Liver (tissue), 9 donors: Measurements from ENCODE around the gene ZNF22. TPM values are rescaled to one million over a fixed set of nuclear protein-coding genes. Genes with fewer than 3 reads are reported as not detected.

Experiments used
- DNase-seq: peaks from one replicate; pipeline ENCODE4 v3.0.0-alpha.2; 2017; ENCODE audit warnings: low spot score
- H3K27ac ChIP-seq, 2 donors: one replicate each; pipeline ENCODE4 v1.7.0; 2013; ENCODE audit warnings: inconsistent platforms in 2 of 2, low read length in 2 of 2, control low read depth in 1 of 2, low read depth in 1 of 2, mild to moderate bottlenecking in 1 of 2
- H3K27me3 ChIP-seq, 4 donors: one replicate each; pipeline versions ENCODE4 v1.6.1 to v1.7.0; 2013; ENCODE audit warnings: low read length in 3 of 4, inconsistent platforms in 1 of 4, mild to moderate bottlenecking in 1 of 4, moderate library complexity in 1 of 4; ENCODE audit not compliant: control insufficient read depth in 4 of 4, insufficient read depth in 4 of 4
- H3K36me3 ChIP-seq, 4 donors: one replicate each; pipeline versions ENCODE4 v1.6.1 to v1.7.0; 2013; ENCODE audit warnings: low read length in 3 of 4, mild to moderate bottlenecking in 3 of 4, low read depth in 1 of 4, moderate library complexity in 1 of 4; ENCODE audit not compliant: control insufficient read depth in 4 of 4, insufficient read depth in 3 of 4
- H3K4me1 ChIP-seq, 4 donors: one replicate each; pipeline versions ENCODE4 v1.6.1 to v1.7.0; 2013; ENCODE audit warnings: low read length in 3 of 4, mild to moderate bottlenecking in 3 of 4, moderate library complexity in 1 of 4; ENCODE audit not compliant: control insufficient read depth in 4 of 4, insufficient read depth in 4 of 4
- H3K4me3 ChIP-seq, 3 donors: one replicate each; pipeline versions ENCODE4 v1.6.1 to v1.7.0; 2013; ENCODE audit warnings: low read length in 3 of 3, control low read depth in 1 of 3, low read depth in 1 of 3, mild to moderate bottlenecking in 1 of 3
- H3K9ac ChIP-seq, 2 donors: one replicate each; pipeline ENCODE4 v1.7.0; 2013; ENCODE audit warnings: low read length in 2 of 2, mild to moderate bottlenecking in 2 of 2, moderate library complexity in 2 of 2, control low read depth in 1 of 2, low read depth in 1 of 2
- H3K9me3 ChIP-seq, 4 donors: one replicate each; pipeline versions ENCODE4 v1.6.1 to v1.7.0; 2013; ENCODE audit warnings: low read length in 3 of 4; ENCODE audit not compliant: control insufficient read depth in 4 of 4
- EGR1 ChIP-seq, 2 donors: IDR thresholded peaks; 2 replicates each; pipeline ENCODE4 v1.6.1; 2016 to 2018; ENCODE audit warnings: antibody characterized with exemption in 2 of 2, low read depth in 2 of 2
- FOXA1 ChIP-seq: IDR thresholded peaks from 2 replicates; pipeline ENCODE4 v1.6.1; 2016; ENCODE audit warnings: antibody characterized with exemption
- FOXA2 ChIP-seq: IDR thresholded peaks from 2 replicates; pipeline ENCODE4 v1.6.1; 2016; ENCODE audit warnings: antibody characterized with exemption
- GABPA ChIP-seq, 2 donors: IDR thresholded peaks in 1 of 2; conservative IDR thresholded peaks in 1 of 2; 2 replicates each; pipeline ENCODE4 v1.6.1; 2016; ENCODE audit warnings: antibody characterized with exemption in 2 of 2, mild to moderate bottlenecking in 1 of 2, moderate library complexity in 1 of 2
- HNF4A ChIP-seq, 2 donors: conservative IDR thresholded peaks; 2 replicates each; pipeline ENCODE4 v1.6.1; 2016; ENCODE audit warnings: antibody characterized with exemption in 2 of 2, mild to moderate bottlenecking in 2 of 2
- HNF4G ChIP-seq: IDR thresholded peaks from 2 replicates; pipeline ENCODE4 v1.6.1; 2016; ENCODE audit warnings: antibody characterized with exemption
- JUND ChIP-seq, 2 donors: IDR thresholded peaks; 2 replicates each; pipeline ENCODE4 v1.6.1; 2016; ENCODE audit warnings: antibody characterized with exemption in 2 of 2
- NR2F2 ChIP-seq: IDR thresholded peaks from 2 replicates; pipeline ENCODE4 v1.6.1; 2016; ENCODE audit warnings: antibody characterized with exemption
- RAD21 ChIP-seq, 2 donors: IDR thresholded peaks; 2 replicates each; pipeline ENCODE4 v1.6.1; 2016; ENCODE audit warnings: antibody characterized with exemption in 2 of 2, mild to moderate bottlenecking in 2 of 2
- RXRA ChIP-seq, 2 donors: IDR thresholded peaks; 2 replicates each; pipeline ENCODE4 v1.6.1; 2017 to 2018; ENCODE audit warnings: antibody characterized with exemption in 2 of 2, mild to moderate bottlenecking in 1 of 2
- SP1 ChIP-seq: IDR thresholded peaks from 2 replicates; pipeline ENCODE4 v1.6.1; 2018; ENCODE audit warnings: antibody characterized with exemption, mild to moderate bottlenecking
- TAF1 ChIP-seq: conservative IDR thresholded peaks from 2 replicates; pipeline ENCODE4 v1.6.1; 2016; ENCODE audit warnings: antibody characterized with exemption, mild to moderate bottlenecking
- WGBS: extraction: QIAGEN DNeasy Blood & Tissue Kit; methylation state at CpG from one replicate; pipeline ENCODE4 v1.1.7; 2013; 5-methylcytosine and 5-hydroxymethylcytosine counted together
- polyA plus RNA-seq, 2 donors: library from polyadenylated mRNA; stranded (reverse) in 1 of 2; unstranded in 1 of 2; fragments of 200-250 nt in 1 of 2; fragments of >200 nt in 1 of 2; fragmentation: Nextera tagmentation in 1 of 2; extraction: Ambion mirVana in 1 of 2; gene quantifications; one replicate each; pipeline versions ENCODE4 v1.2.1 to v1.2.3, GENCODE V29; 2013 to 2015
- total RNA-seq, 2 donors: library from RNA; depleted of rRNA; stranded (reverse); fragments of >200 nt; gene quantifications; one replicate each; pipeline ENCODE4 v1.2.3, GENCODE V29; 2014
- TF ChIP-seq, protein P1 (sequence below): fragments of 150-350 bp; IDR thresholded peaks from 2 replicates; pipeline ENCODE4 v1.5.1; 2017; ENCODE audit warnings: improper control_type of control experiment, low read depth, low read length; ENCODE audit not compliant: missing input control
- TF ChIP-seq, protein P2 (sequence below): IDR thresholded peaks from 2 replicates; pipeline ENCODE4 v1.6.1; 2016; ENCODE audit warnings: antibody characterized with exemption, mild to moderate bottlenecking
- TF ChIP-seq, protein P3 (sequence below): IDR thresholded peaks from 2 replicates; pipeline ENCODE4 v1.6.1; 2016; ENCODE audit warnings: antibody characterized with exemption
- TF ChIP-seq, protein P4 (sequence below): IDR thresholded peaks from 2 replicates; pipeline ENCODE4 v1.6.1; 2016; ENCODE audit warnings: antibody characterized with exemption
- donor health status: healthy.
- donor health status: healthy.
- donor health status: healthy.
- donor health status: healthy.
- donor health status: healthy.

The ZNF22 gene
- total and polyA plus RNA-seq, 4 donors = 10.3 to 22.6 (median 20.3) TPM

DNA sequence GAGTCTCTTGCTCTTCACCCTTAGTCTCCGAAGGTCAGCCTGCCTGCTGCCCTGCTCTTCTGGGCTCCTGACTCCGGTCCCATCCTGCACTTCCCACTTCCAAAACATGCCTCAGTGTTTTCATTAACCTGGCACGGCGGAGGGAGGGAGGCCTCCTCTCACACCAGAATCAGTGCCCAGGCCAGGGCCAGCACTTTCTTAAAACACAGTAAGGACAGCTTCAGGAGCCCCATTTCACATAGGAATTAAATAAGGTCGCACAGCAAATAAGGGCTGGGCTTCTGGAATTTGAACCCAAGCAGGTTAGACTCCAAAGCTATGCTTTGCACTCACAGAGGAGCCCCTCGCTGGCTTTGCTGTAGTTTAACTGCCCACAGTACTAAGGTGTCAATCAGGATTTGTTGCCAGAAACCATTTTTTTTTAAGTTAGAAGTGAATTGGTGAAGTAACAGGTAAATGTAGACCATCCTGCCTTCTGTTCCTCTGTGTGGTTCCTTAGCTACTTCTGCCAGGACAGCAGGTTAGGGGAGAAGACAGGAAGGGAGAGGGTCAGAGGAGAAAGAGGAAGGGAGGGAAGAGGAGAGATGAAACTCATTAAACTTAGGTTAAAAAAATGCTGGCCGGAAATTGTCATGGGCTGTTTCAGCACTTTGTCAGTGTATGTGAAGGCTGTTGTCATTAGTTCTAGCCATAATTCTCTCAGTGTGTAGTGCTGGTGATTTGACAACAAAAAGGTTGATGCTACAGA is 40.1 kb upstream of the ZNF22 start (continued):
- TF ChIP-seq NR2F2 = no peak

DNA sequence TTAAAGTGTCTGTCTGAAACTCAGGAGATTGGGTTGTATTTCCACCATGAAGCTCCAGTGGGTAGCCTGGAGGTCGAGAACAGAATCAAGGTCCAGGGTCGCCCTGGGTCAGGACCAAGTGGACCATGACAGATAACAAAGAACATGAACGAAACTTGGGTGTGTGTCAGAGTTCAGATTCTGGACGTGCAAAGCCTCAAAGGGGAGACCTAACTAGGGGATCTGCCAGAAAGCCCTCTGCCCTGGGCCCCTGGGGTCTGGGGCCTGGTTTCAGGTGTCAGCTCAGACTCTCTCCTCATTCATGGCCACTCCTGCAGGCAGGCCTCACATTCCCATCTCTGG is 39.5 kb upstream of the ZNF22 start:
- no peak overlapping the region for H3K9ac ChIP-seq
- TF ChIP-seq SP1 = no peak
- no peak for TF ChIP-seq HNF4G
- TF ChIP-seq RAD21 (IDR thresholded peaks at IDR 0.05) = no peak
- no peak for TF ChIP-seq TAF1
- no peak for TF ChIP-seq NR2F2
- TF ChIP-seq JUND (IDR thresholded peaks at IDR 0.05) = no peak
- TF ChIP-seq, protein P1, sequence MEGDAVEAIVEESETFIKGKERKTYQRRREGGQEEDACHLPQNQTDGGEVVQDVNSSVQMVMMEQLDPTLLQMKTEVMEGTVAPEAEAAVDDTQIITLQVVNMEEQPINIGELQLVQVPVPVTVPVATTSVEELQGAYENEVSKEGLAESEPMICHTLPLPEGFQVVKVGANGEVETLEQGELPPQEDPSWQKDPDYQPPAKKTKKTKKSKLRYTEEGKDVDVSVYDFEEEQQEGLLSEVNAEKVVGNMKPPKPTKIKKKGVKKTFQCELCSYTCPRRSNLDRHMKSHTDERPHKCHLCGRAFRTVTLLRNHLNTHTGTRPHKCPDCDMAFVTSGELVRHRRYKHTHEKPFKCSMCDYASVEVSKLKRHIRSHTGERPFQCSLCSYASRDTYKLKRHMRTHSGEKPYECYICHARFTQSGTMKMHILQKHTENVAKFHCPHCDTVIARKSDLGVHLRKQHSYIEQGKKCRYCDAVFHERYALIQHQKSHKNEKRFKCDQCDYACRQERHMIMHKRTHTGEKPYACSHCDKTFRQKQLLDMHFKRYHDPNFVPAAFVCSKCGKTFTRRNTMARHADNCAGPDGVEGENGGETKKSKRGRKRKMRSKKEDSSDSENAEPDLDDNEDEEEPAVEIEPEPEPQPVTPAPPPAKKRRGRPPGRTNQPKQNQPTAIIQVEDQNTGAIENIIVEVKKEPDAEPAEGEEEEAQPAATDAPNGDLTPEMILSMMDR = no peak
- TF ChIP-seq, protein P2, sequence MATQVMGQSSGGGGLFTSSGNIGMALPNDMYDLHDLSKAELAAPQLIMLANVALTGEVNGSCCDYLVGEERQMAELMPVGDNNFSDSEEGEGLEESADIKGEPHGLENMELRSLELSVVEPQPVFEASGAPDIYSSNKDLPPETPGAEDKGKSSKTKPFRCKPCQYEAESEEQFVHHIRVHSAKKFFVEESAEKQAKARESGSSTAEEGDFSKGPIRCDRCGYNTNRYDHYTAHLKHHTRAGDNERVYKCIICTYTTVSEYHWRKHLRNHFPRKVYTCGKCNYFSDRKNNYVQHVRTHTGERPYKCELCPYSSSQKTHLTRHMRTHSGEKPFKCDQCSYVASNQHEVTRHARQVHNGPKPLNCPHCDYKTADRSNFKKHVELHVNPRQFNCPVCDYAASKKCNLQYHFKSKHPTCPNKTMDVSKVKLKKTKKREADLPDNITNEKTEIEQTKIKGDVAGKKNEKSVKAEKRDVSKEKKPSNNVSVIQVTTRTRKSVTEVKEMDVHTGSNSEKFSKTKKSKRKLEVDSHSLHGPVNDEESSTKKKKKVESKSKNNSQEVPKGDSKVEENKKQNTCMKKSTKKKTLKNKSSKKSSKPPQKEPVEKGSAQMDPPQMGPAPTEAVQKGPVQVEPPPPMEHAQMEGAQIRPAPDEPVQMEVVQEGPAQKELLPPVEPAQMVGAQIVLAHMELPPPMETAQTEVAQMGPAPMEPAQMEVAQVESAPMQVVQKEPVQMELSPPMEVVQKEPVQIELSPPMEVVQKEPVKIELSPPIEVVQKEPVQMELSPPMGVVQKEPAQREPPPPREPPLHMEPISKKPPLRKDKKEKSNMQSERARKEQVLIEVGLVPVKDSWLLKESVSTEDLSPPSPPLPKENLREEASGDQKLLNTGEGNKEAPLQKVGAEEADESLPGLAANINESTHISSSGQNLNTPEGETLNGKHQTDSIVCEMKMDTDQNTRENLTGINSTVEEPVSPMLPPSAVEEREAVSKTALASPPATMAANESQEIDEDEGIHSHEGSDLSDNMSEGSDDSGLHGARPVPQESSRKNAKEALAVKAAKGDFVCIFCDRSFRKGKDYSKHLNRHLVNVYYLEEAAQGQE = no peak
- TF ChIP-seq, protein P3, sequence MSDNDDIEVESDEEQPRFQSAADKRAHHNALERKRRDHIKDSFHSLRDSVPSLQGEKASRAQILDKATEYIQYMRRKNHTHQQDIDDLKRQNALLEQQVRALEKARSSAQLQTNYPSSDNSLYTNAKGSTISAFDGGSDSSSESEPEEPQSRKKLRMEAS = no peak
- TF ChIP-seq FOXA1 = no peak
- no peak for TF ChIP-seq EGR1 (IDR thresholded peaks at IDR 0.05; ENCODE audit: low read depth in 2 of 2)
- peak in 1 of 2 donors; percentile 6 for TF ChIP-seq HNF4A (conservative IDR thresholded peaks at IDR 0.05)
- TF ChIP-seq, protein P4, sequence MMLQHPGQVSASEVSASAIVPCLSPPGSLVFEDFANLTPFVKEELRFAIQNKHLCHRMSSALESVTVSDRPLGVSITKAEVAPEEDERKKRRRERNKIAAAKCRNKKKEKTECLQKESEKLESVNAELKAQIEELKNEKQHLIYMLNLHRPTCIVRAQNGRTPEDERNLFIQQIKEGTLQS = no peak
- no peak for TF ChIP-seq FOXA2
- no peak for TF ChIP-seq GABPA (IDR thresholded peaks at IDR 0.05 in 1 of 2, conservative IDR thresholded peaks at IDR 0.05 in 1 of 2)
- peak in 1 of 2 donors; percentile 17 for TF ChIP-seq RXRA (IDR thresholded peaks at IDR 0.05)
- no peak overlapping the region for H3K4me3 ChIP-seq
- DNase-seq = peak; percentile 29
- H3K27me3 ChIP-seq = no peaks in the 10 kb centered on the region
- no peaks in the 10 kb centered on the region for H3K9me3 ChIP-seq
- H3K36me3 ChIP-seq = no peaks in the 10 kb centered on the region
- no peak overlapping the region for H3K27ac ChIP-seq
- peaks cover 12 to 42% (median 19%) of the 10 kb centered on the region in 4 donors for H3K4me1 ChIP-seq
- 34% methylated on average over 4 of the region's 4 CpGs for WGBS
